NCI-H2029 treated with DMSO at 0.1 percent for 48 hours (cell line): ENCODE results near the gene KCP.

ENCODE experiments used
- DNase-seq: peaks from one replicate; lab custom pipeline; 2025; lab: John Stamatoyannopoulos, UW

Gene KCP

DNA sequence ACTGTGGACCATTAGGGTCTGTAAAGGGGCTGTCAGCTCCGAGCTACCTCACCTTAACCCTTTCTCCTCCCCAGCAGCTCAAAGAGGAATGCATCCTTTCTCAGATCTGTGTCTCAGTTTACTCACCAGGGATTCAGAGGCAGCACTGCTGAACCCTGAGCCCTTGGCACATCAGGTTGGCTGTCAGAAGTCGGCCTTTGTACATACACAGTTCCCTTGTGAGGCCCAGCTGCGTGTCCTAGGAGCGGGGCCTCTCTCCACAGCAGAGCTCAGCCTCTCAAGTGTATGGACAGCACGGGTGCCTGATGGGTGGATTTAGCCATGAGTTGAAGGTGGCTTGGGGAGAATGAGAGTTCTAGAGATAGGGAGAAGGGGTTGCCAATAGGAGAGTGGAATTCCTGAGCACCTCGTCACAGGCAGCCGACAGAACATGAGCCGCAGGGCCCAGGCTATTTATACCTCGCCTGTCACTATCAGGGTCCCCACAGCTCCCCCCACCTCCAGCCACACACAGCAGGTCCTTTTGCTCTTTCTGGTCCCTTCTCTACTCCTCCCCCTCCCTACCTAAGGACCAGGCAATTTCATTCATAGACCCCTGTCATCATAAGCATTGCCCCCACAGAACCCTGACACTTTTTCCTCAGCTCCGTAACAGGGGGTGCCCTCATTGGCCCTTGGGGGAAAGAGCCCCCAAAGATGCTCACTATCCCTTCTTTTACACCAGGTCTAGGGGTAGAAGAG is 82.4 kb downstream of the KCP start:
- DNase-seq: no peak

DNA sequence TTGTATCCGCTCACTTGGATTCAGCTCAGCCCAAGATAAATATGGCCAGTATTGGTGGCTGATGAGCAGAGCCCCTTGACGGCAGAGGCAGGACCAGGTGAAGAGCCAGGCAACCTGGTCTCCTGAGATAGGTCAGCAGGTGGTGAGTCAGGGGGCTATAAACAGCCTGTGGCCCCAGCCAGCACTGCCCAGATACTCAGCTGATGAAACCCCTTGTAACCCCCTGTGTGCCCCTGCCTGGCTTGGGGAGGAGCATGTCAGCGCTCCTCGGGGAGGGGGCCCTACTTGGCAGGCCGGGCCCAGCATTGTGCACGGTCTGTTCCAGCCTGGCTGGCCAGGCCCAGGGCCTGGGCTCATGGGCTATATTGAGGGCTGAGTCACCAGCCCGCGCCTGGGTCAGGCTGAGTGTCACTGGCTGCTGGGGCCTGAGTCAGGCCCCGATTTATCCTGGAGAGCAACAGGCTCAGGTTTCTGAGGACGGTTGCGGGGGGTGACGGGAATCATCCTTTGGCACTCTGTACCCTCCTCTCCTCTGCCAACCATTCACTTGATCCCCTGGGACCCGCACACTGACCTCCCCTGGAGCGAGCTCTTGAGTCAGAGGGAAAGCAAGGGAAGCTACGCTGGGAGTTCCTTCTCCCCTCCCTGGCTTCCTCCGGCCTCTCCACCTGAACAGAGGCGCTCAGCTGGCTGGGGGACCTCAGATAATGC is 83.1 kb downstream of the KCP start:
- DNase-seq: no peak

DNA sequence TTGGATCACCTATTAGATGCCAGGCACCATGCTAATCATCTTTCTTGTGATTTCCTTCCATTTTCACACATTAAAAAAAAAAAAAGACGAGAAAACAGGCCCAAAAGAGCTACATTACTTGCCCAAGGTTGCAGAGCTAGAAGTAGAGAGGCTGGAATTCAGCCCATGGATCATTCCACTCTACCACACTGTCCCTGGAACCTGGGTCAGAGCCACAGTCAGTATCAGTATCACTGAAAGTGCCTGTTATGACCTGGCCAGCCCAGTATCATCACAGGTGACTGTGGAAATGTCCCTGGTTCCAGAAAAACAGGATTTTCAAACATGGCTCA is 83.6 kb downstream of the KCP start:
- DNase-seq: no peak
